Activated T-cell treated with anti-CD3 and anti-CD28 coated beads, Interleukin-2, amount 50 U/mL, for 72 hours (primary cell): ENCODE measurements around the gene CELSR1. TPM values are rescaled to one million over a fixed set of nuclear protein-coding genes. Genes with fewer than 3 reads are reported as not detected.
A peak's percentile ranks its signal among the peaks of the same experiment; 100 is the strongest.

Source experiments
- ATAC-seq, 2 donors: fragments of 150-1000 bp; cut with Tn5 transposase; replicated peaks in 1 of 2; 2 replicates each; pipeline ENCODE4 v1.10.0; 2021; ENCODE audit warnings: moderate library complexity in 2 of 2, mild to moderate bottlenecking in 1 of 2
- DNase-seq, 2 donors: peaks; one replicate each; pipeline ENCODE4 v3.0.0; 2021 to 2022; ENCODE audit warnings: mixed read lengths in 1 of 2
- H3K27ac Mint-ChIP-seq: one replicate; pipeline ENCODE4 v1.8.0; 2022; ENCODE audit warnings: mild to moderate bottlenecking, moderate library complexity, mixed read lengths
- H3K27me3 Mint-ChIP-seq: one replicate; pipeline ENCODE4 v1.8.0; 2022; ENCODE audit warnings: low read depth, mixed read lengths
- H3K36me3 Mint-ChIP-seq, 2 donors: one replicate each; pipeline ENCODE4 v1.8.0; 2022; ENCODE audit warnings: mixed read lengths in 2 of 2, mild to moderate bottlenecking in 1 of 2; ENCODE audit not compliant: insufficient read depth in 2 of 2
- H3K4me1 Mint-ChIP-seq: one replicate; pipeline ENCODE4 v1.8.0; 2022; ENCODE audit warnings: low read depth, mixed read lengths
- H3K4me3 Mint-ChIP-seq, 2 donors: one replicate each; pipeline ENCODE4 v1.8.0; 2022; ENCODE audit warnings: mild to moderate bottlenecking in 2 of 2, mixed read lengths in 2 of 2, moderate library complexity in 2 of 2
- H3K9me3 Mint-ChIP-seq, 2 donors: one replicate each; pipeline ENCODE4 v1.8.0; 2022; ENCODE audit warnings: mixed read lengths in 2 of 2
- total RNA-seq, 2 donors: library from RNA; stranded (reverse); gene quantifications; one replicate each; pipeline ENCODE4 v1.2.3, GENCODE V29; 2022

Gene CELSR1, protein sequence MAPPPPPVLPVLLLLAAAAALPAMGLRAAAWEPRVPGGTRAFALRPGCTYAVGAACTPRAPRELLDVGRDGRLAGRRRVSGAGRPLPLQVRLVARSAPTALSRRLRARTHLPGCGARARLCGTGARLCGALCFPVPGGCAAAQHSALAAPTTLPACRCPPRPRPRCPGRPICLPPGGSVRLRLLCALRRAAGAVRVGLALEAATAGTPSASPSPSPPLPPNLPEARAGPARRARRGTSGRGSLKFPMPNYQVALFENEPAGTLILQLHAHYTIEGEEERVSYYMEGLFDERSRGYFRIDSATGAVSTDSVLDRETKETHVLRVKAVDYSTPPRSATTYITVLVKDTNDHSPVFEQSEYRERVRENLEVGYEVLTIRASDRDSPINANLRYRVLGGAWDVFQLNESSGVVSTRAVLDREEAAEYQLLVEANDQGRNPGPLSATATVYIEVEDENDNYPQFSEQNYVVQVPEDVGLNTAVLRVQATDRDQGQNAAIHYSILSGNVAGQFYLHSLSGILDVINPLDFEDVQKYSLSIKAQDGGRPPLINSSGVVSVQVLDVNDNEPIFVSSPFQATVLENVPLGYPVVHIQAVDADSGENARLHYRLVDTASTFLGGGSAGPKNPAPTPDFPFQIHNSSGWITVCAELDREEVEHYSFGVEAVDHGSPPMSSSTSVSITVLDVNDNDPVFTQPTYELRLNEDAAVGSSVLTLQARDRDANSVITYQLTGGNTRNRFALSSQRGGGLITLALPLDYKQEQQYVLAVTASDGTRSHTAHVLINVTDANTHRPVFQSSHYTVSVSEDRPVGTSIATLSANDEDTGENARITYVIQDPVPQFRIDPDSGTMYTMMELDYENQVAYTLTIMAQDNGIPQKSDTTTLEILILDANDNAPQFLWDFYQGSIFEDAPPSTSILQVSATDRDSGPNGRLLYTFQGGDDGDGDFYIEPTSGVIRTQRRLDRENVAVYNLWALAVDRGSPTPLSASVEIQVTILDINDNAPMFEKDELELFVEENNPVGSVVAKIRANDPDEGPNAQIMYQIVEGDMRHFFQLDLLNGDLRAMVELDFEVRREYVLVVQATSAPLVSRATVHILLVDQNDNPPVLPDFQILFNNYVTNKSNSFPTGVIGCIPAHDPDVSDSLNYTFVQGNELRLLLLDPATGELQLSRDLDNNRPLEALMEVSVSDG (N-terminal part only)
- 1 to 10 TPM in 1 of 2 donors, under 1 TPM in 1; 0.83 to 1.3 TPM for total RNA-seq

DNA sequence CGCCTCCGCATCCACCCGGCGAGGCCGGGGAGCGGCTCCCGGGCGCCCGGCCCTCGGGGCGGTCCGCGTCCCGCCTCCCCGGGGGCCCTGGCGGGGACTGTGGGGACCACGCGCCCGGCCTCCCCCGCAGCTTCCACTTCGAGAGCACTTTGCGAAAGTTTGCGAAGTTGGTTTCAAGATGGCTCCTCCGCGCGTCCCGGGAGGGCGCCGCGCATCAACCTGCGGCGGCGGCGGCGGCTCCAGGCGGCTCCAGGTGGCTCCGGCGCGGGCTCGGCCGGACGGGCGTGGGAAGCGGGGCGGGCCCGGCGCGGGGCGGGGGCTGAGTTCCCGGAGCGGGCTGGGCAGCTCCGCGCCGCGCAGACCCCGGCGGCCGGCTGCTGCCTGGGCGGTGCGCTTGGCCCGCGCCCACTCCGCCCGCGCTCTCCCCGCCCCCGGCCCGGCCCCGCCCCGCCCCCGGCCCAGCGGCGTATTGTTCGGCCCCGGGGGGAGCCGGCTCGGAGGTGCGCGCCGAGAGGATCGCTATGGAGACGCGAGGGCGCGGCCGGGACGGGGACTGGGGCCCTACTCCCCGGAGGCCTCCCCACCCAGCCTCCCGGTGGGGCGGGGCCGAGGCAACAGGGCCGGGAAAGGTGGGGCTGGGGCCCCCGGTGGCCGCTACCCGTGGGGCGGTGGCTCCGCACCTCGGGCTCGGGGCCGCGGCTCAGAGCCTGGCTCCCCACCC lies at the start of gene CELSR1:
Gene CELSR1 (minus strand): TSS at position 396 of the 721 bp plus-strand sequence. CDS start 450 bp downstream, outside the sequence.
- DNase-seq (peak; percentile 34 to 35), ATAC-seq (peak; percentile 52 to 54)
- H3K27me3 Mint-ChIP-seq: peaks cover 26% of the 10 kb centered on the region
- H3K4me1 Mint-ChIP-seq: peaks cover 10% of the 10 kb centered on the region
- H3K4me3 Mint-ChIP-seq: peak within 1 kb of the TSS; percentile 61 to 76
- H3K27ac Mint-ChIP-seq: no peak within 1 kb of the TSS
- no peaks in the 10 kb centered on the region for H3K36me3 Mint-ChIP-seq
- no peaks in the 10 kb centered on the region for H3K9me3 Mint-ChIP-seq

DNA sequence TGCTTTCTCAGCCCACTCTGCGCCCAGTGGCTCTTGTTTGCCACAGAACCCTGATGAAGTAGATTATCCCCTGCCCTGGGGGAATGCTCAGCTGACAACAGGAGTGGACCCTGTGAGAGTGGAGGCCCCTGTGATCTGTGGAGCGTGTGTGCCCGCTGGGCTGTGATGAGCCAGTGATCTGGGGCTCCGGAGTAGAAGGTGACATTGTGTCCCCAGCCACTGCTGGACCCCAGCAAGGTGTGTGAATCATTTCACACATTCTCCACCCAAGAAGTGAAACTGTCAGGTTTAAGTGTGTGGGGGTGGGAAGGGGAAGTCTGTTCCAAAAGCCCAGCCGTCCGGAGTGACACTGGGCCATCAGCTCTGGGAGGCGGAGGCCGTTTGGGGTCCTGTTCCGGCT lies 49.6 kb upstream of the CELSR1 start:
- Mint-ChIP-seq H3K9me3 (no peaks in the 10 kb centered on the region), H3K36me3 (no peaks in the 10 kb centered on the region), H3K4me1 (peaks cover 29% of the 10 kb centered on the region), H3K4me3 (peak overlapping the region; percentile 56 to 83), H3K27ac (no peak overlapping the region), H3K27me3 (no peaks in the 10 kb centered on the region)
- ATAC-seq (peak; percentile 57 to 70), DNase-seq (peak in 1 of 2 donors; percentile 36)

DNA sequence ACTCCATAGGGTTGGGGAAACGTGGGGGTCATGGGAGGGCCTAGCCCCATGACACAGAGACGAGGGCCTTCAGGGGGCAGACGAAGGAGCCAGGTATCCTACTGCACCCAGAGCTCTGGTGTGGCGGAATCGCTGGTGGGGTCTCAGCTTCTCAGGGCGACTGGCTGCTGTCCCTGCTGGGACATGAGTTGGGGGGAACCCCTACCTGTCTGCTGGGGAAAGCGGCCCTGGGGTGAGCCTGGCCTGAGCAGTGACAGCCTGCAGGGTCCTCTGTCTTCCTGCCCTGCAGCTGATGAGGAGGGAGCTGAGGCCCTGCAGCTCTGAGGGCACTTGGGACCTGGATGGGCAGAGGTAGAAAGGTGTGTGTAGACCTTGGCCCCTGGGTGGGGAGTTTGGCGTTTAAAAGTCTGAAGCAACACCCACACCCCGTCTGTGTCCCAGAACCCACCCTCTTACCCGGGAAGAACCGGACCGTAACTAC lies 49.2 kb upstream of the CELSR1 start:
- Mint-ChIP-seq H3K36me3 (no peaks in the 10 kb centered on the region), H3K9me3 (no peaks in the 10 kb centered on the region), H3K4me3 (peak overlapping the region in 1 of 2 donors; percentile 56), H3K27me3 (no peaks in the 10 kb centered on the region), H3K4me1 (peaks cover 26% of the 10 kb centered on the region), H3K27ac (no peak overlapping the region)
- DNase-seq: no peak
- no peak for ATAC-seq

DNA sequence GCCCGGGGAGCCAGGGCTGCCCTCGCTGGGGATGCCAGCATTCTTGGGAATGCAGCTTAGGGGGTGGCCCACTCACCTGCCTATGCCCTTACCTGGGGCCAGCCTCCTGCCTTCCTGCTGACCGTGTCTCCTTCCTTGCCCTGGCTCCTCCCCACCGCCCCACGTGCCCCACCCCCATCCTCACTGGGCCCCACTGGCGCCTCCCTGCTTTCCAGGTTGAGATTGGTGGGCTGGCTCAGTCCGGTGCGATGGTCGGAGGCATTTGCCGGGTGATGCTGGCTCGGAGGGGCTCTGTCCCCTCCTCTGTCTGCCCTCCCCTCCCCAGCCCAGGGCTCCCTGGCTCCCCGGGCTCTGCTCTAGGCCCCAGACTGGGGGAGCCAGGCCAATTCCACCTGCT lies 48.7 kb upstream of the CELSR1 start:
- Mint-ChIP-seq H3K4me1 (peaks cover 31% of the 10 kb centered on the region), H3K4me3 (no peak overlapping the region), H3K36me3 (no peaks in the 10 kb centered on the region), H3K9me3 (no peaks in the 10 kb centered on the region), H3K27me3 (no peaks in the 10 kb centered on the region), H3K27ac (no peak overlapping the region)
- DNase-seq (no peak), ATAC-seq (no peak)

DNA sequence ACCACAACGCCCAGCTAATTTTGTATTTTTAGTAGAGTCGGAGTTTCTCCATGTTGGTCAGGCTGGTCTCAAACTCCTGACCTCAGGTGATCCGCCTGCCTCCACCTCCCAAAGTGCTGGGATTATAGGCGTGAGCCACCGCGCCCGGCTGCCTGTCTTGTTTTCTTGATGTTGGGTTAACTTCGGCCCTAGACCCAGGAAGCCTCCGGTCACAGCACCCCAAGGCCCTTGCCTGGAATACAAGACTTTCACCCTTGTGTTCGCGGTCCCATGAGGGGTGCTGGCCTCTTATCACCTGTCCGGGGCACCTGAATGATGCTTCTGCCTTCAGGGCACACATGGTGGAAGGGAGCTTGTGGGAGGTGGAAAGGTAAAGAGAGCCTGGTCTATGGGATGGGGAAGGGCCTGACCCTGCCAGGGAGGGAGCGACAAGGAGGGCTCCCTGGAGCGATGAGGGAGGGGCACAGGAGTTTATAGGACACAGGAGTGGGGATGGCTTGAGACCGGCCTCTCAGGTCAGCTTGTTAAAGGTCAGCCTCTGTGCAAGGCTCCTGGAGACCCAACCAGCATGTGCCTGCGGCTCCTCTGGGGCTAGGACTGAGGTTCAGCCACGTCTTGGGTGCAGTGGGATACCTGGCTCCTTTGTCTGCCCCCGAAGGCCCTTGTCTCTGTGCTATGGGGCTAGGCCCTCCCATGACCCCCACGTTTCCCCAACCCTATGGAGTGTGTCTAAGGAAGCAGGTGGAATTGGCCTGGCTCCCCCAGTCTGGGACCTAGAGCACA lies 48.1 kb upstream of the CELSR1 start:
- Mint-ChIP-seq H3K4me3 (no peak overlapping the region), H3K27me3 (no peaks in the 10 kb centered on the region), H3K27ac (no peak overlapping the region), H3K9me3 (no peaks in the 10 kb centered on the region), H3K4me1 (peaks cover 32% of the 10 kb centered on the region), H3K36me3 (no peaks in the 10 kb centered on the region)
- DNase-seq (no peak), ATAC-seq (no peak)

DNA sequence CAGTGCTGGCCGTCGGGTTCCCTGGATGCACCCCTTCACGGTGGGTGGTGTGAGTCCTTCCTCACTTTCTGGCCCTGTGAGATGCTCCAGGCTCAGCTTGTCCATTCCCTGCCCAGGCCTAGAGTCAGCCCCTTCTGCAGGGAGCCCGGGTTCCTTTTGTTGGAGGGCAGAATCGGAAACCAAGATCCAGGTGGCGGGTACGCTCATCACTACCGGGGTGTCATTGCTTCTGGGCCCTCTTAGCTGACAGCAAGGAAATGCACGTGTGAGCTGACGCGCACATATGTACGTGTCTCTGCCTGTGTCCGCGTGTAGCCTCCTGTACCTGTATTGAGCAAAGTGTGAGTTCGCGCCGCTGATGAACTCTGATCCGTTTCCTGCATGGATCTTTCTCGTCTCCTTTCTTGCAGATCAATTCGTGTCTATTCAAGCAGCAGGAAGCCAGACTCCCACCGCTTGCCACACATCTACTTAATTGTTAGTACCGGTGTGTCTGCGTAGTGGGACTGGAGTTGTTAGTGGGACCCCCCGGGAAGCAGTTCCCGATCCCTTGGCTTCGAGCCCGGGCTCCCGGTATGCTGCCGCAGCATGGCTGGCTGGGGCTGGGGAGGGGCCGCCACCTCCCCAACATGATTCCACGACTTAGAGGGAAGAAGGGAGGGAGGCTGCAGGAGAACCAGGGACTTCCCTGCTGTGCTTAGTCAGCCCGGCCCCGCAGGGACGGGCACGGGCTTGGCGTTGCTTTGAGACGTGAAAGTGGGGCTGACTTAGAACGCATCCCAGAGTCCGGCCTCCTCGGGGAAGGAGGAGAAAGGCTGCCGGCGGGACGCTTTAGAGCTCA lies 46.9 kb upstream of the CELSR1 start:
- ATAC-seq (no peak), DNase-seq (no peak)
- Mint-ChIP-seq H3K4me3 (no peak overlapping the region), H3K36me3 (no peaks in the 10 kb centered on the region), H3K27ac (no peak overlapping the region), H3K27me3 (no peaks in the 10 kb centered on the region), H3K9me3 (no peaks in the 10 kb centered on the region), H3K4me1 (peaks cover 42% of the 10 kb centered on the region)

DNA sequence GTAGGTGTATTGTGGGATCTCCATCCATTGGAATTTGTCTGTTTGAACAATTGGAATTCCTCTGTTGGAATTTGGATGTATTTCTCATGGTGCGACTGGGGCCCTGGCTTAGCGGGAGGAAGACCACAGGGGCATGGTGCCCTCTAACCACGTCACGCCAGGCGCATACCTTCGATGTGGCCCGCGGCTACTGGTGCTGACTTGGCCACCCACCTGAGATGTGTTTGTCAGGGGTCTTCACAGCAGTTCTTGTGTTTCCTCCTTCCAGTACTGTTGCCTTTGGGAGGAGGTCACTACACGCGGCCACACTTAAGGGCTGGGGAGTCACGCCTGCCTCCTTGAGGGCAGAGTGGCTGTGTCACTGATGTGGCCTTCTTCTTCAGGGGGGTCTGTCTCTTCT lies 46.2 kb upstream of the CELSR1 start:
- DNase-seq (no peak), ATAC-seq (no peak)
- no peaks in the 10 kb centered on the region for H3K27me3 Mint-ChIP-seq
- H3K4me3 Mint-ChIP-seq: no peak overlapping the region
- H3K4me1 Mint-ChIP-seq: peaks cover 50% of the 10 kb centered on the region
- H3K36me3 Mint-ChIP-seq: no peaks in the 10 kb centered on the region
- no peak overlapping the region for H3K27ac Mint-ChIP-seq
- no peaks in the 10 kb centered on the region for H3K9me3 Mint-ChIP-seq

DNA sequence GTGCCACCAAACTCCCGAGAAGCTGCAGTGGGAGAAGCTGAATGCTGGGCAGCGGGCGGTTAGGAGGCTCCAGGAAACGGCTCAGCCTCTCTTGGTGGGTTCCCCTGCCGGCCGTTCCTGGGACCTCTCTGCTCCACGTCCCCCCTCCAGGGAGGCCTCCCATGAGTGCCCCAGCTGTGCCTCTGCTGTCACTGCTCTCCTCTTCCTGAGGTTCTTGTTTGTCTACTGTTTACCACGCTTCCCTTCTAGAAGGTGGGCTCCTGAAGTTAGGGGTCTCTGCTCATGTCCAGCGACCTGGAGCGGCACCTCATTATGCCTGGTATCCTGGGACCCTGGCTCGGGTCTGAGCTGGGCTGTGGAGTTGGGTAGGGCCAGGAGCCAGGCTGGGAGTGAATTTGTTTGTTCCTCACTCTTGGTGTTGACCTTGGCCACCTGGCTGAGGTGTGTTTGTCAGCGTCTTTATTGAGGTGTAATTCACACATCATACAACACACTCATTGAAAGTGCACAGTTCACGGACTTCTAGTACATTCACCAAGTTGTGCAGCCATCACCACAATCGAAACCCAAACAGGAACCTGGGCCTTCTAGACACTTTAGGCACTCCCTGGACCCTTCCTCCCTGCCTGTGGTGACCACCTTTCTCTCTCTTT lies 45.0 kb upstream of the CELSR1 start:
- no peaks in the 10 kb centered on the region for H3K9me3 Mint-ChIP-seq
- no peaks in the 10 kb centered on the region for H3K27me3 Mint-ChIP-seq
- peaks cover 49% of the 10 kb centered on the region for H3K4me1 Mint-ChIP-seq
- H3K4me3 Mint-ChIP-seq: no peak overlapping the region
- ATAC-seq (no peak), DNase-seq (no peak)
- peaks cover 0 to 2% of the 10 kb centered on the region in 2 donors for H3K36me3 Mint-ChIP-seq
- no peak overlapping the region for H3K27ac Mint-ChIP-seq

DNA sequence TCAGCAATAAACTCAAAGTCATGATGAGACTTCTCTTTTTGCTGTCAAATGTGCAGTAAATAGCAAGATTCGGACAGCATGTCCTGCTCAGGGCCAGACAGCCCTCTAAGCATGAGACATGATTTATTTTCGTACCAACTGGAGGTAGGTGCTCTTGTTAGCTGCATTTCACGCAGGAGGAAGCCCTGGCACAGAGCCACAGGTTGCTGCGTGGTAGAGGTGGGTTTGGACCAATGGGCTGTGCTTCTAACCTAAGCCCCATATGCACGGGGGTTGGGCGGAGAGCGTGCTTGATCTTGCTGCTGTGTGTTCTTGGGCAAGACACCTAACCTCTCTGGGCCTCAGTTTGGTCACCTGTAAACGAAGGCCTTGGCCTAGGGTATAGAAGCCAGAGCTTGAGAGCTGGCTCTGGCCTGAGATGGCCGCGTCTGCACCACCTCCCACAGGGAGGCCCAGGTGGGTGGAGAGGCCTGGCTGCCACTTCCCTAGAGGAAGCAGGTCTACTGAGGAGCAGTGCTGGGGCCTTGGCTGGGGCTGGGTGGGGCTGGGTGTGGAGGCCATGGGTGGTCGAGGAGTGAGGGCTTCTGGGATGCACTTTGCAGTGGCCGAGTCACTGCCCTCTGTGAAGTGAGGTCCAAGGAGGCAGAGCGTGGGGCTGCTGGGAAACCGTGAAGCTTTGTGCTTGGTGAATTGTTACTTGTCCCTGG lies 44.3 kb upstream of the CELSR1 start:
- H3K36me3 Mint-ChIP-seq: peaks cover 0 to 2% of the 10 kb centered on the region in 2 donors
- H3K4me3 Mint-ChIP-seq: no peak overlapping the region
- ATAC-seq: no peak
- peaks cover 42% of the 10 kb centered on the region for H3K4me1 Mint-ChIP-seq
- no peaks in the 10 kb centered on the region for H3K9me3 Mint-ChIP-seq
- DNase-seq: no peak
- no peaks in the 10 kb centered on the region for H3K27me3 Mint-ChIP-seq
- no peak overlapping the region for H3K27ac Mint-ChIP-seq

DNA sequence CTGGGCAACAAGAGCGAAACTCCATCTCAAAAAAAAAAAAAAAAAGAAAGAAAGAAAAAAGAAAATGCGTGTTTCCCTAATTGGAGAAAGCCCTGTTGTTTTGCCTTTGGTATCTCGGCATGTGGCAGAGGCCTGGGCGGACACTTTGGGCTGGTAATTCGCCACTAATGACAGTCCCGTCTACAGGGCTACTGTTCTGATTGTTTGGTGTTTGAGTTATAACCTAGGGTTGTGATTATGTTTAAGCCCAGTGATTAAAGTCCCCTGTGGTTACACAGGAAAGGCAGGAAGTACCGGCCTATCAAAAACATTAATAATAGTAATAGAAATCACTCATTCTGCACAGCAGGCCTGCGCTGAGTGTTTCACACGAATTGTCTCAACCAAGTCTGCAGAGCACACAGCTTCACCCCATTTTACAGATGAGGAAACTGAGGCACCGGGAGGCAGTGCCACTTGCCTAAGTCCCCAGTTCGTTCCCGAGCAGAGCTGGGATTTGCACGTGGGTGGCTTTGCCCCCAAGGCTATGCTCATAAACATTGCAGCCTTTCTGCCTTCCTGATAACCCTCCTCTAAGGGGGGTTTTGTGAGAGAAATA lies 43.6 kb upstream of the CELSR1 start:
- Mint-ChIP-seq H3K36me3 (peaks cover 0 to 2% of the 10 kb centered on the region in 2 donors), H3K27ac (no peak overlapping the region), H3K4me3 (no peak overlapping the region), H3K4me1 (peaks cover 43% of the 10 kb centered on the region), H3K27me3 (no peaks in the 10 kb centered on the region), H3K9me3 (no peaks in the 10 kb centered on the region)
- DNase-seq (no peak), ATAC-seq (no peak)
